22Rv1 (cell line): ENCODE results near the gene MTG1.

Experiments
- ZFX ChIP-seq: fragments of 450-650 bp; IDR thresholded peaks from 2 replicates; pipeline ENCODE4 v1.6.1; 2017; ENCODE audit warnings: antibody characterized with exemption, borderline replicate concordance
- TF ChIP-seq, protein P1 (sequence below): fragments of 450-650 bp; IDR thresholded peaks from 2 replicates; pipeline ENCODE4 v1.5.1; 2017; ENCODE audit warnings: mild to moderate bottlenecking

DNA sequence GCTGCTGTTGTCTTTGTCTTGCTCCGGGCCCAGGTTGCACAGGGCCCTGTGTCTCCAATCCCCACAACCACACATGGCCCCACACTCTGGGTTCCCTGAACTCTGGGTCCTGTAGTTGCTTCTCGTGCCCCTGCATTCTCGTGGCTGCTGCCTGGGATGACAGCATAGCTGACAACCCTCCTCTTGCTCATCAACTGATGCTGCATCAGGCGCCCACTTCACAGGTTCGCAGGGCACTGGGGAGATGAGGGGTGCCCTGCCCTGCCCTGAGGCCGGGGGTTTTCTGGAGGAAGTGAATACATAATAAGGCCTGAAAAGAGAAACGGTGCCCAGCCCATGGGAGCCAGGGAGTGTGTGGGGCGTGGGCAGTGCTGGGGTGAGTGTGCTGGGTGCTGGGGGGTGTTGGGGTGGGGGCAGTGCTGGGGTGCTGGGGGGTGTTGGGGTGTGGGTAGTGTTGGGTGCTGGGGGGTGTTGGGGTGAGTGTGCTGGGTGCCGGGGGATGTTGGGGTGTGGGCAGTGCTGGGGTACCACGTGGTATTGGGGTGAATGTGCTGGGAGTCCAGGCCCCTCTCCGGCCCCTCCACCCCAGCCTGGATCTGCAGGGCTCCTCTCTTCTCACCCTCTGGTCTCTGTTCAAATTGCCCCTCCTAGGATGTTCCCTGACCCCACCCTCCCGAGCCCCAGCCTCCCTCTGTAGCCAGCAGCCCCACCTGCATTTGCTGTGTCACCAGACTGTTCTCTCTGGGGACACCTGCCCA is 2.0 kb upstream of the MTG1 start:
- TF ChIP-seq, protein P1, sequence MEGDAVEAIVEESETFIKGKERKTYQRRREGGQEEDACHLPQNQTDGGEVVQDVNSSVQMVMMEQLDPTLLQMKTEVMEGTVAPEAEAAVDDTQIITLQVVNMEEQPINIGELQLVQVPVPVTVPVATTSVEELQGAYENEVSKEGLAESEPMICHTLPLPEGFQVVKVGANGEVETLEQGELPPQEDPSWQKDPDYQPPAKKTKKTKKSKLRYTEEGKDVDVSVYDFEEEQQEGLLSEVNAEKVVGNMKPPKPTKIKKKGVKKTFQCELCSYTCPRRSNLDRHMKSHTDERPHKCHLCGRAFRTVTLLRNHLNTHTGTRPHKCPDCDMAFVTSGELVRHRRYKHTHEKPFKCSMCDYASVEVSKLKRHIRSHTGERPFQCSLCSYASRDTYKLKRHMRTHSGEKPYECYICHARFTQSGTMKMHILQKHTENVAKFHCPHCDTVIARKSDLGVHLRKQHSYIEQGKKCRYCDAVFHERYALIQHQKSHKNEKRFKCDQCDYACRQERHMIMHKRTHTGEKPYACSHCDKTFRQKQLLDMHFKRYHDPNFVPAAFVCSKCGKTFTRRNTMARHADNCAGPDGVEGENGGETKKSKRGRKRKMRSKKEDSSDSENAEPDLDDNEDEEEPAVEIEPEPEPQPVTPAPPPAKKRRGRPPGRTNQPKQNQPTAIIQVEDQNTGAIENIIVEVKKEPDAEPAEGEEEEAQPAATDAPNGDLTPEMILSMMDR, result no peak
- TF ChIP-seq ZFX, result no peak
